Activated naive CD4-positive, alpha-beta T cell treated with anti-CD3 and anti-CD28 coated beads, Interleukin-2, amount 10 ng/mL, durations not matched to agents 7 days and 5 days (primary cell): ENCODE data around the gene TMEM92.
"Not testable (repeated sequence)": the region's sequence is repeated elsewhere in the genome, so short reads cannot be mapped to it uniquely, and the experiment has no call there.

Experiments used
- CTCF ChIA-PET: fragments of 350-600 bp; sonication (Branson Sonifier 250); formaldehyde crosslinking; loops from one replicate; lab custom pipeline; 2021; ENCODE audit warnings: antibody characterized with exemption; lab: Charles Lee
- DNase-seq: peaks from one replicate; pipeline ENCODE4 v3.0.0-alpha.2; 2020
- H3K27ac Mint-ChIP-seq: one replicate; pipeline ENCODE4 v1.8.0; 2021; ENCODE audit warnings: mild to moderate bottlenecking, moderate library complexity, mixed read lengths
- H3K27me3 Mint-ChIP-seq: one replicate; pipeline ENCODE4 v1.8.0; 2021; ENCODE audit warnings: mild to moderate bottlenecking, mixed read lengths
- H3K36me3 Mint-ChIP-seq: one replicate; pipeline ENCODE4 v1.8.0; 2021; ENCODE audit warnings: mixed read lengths
- H3K4me1 Mint-ChIP-seq: one replicate; pipeline ENCODE4 v1.8.0; 2021; ENCODE audit warnings: mixed read lengths
- H3K4me3 Mint-ChIP-seq: one replicate; pipeline ENCODE4 v1.8.0; 2021; ENCODE audit warnings: mild to moderate bottlenecking, moderate library complexity, mixed read lengths
- H3K9me3 Mint-ChIP-seq: one replicate; pipeline ENCODE4 v1.8.0; 2021; ENCODE audit warnings: mixed read lengths

Gene TMEM92

DNA sequence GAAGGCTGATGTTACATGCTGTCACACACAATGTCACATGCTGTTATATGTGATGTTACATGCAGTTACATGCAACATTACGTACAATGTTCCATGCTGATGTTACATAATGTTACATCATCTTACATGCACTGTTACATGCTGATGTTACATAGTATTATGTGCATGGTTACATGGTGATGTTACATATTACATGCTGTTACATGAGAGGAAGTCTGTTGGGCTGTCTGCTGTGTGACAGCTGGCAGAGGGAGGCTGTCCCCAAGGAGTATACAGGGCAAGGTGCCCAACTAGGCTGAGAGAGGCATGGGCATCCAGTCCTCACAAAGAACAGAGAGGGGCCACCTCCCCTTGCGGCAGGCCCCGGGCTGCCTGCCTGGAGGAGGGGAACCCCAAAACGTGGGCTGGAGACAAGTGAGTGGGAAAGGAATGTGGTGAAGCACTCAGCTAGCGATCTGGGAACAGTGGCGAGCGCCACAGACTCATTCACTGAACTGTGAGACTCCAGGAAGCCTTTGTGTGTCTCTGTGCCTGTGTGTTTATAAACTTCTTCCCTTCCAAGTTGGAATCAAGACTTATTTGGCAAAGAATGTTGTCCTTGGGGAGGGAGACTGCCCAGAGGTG is 30.6 kb downstream of the TMEM92 start:
- no peaks in the 10 kb centered on the region for H3K9me3 Mint-ChIP-seq
- H3K27ac Mint-ChIP-seq: no peak overlapping the region
- H3K36me3 Mint-ChIP-seq: no peaks in the 10 kb centered on the region
- H3K4me1 Mint-ChIP-seq: no peaks in the 10 kb centered on the region
- CTCF ChIA-PET: interaction anchor here (1.3 kb wide), 1 partner anchor 104 kb away, joined by 3 read pairs; no protein-coding TSS in a partner anchor
- no peak for DNase-seq
- H3K27me3 Mint-ChIP-seq: peaks cover 46% of the 10 kb centered on the region
- no peak overlapping the region for H3K4me3 Mint-ChIP-seq

DNA sequence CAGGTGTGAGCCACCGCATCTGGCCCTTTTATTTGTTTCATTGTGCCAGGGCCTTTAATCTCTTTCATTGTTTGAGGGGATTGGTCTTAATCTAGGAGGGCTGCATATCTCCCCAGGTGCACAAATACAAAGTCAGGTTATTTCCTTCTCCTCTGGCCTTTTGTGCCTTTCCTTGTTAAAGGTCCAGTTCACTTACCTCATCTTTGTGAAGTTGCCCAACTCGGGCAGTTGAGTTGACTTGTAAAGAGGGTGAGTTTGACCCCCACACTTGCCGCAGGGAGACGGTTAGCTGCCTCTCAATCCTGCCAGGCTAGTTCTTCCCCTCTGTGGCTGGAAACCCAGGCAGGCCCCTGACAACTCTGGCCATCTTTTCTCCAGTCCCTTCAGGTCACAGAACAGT is 33.4 kb downstream of the TMEM92 start:
- H3K27me3 Mint-ChIP-seq: peaks cover 56% of the 10 kb centered on the region
- H3K36me3 Mint-ChIP-seq: no peaks in the 10 kb centered on the region
- CTCF ChIA-PET: interaction anchor here (0.7 to 1.8 kb wide), 4 partner anchors 10 to 138 kb away, joined by 3 to 5 read pairs (median 4); no protein-coding TSS in a partner anchor
- no peak overlapping the region for H3K4me3 Mint-ChIP-seq
- no peaks in the 10 kb centered on the region for H3K4me1 Mint-ChIP-seq
- no peak for DNase-seq
- no peaks in the 10 kb centered on the region for H3K9me3 Mint-ChIP-seq
- no peak overlapping the region for H3K27ac Mint-ChIP-seq

GRCh38 chr17:50308666-50309065 is 34.4 kb downstream of the TMEM92 start:
- CTCF ChIA-PET: interaction anchor here (0.9 to 1.3 kb wide), 2 partner anchors 109 to 214 kb away, joined by 3 to 7 read pairs; no protein-coding TSS in a partner anchor
- H3K27ac Mint-ChIP-seq: no peak overlapping the region
- peaks cover 52% of the 10 kb centered on the region for H3K27me3 Mint-ChIP-seq
- no peak overlapping the region for H3K4me3 Mint-ChIP-seq
- H3K36me3 Mint-ChIP-seq: no peaks in the 10 kb centered on the region
- no peak for DNase-seq
- H3K9me3 Mint-ChIP-seq: no peaks in the 10 kb centered on the region
- H3K4me1 Mint-ChIP-seq: no peaks in the 10 kb centered on the region

GRCh38 chr17:50310455-50311111 is 36.3 kb downstream of the TMEM92 start:
- Mint-ChIP-seq H3K9me3 (no peaks in the 10 kb centered on the region), H3K4me1 (no peaks in the 10 kb centered on the region), H3K36me3 (no peaks in the 10 kb centered on the region), H3K4me3 (no peak overlapping the region), H3K27me3 (peaks cover 45% of the 10 kb centered on the region), H3K27ac (no peak overlapping the region)
- DNase-seq: no peak
- CTCF ChIA-PET: interaction anchor here (0.6 to 1.7 kb wide), 4 partner anchors 13 to 141 kb away, joined by 3 to 6 read pairs (median 4); no protein-coding TSS in a partner anchor

DNA sequence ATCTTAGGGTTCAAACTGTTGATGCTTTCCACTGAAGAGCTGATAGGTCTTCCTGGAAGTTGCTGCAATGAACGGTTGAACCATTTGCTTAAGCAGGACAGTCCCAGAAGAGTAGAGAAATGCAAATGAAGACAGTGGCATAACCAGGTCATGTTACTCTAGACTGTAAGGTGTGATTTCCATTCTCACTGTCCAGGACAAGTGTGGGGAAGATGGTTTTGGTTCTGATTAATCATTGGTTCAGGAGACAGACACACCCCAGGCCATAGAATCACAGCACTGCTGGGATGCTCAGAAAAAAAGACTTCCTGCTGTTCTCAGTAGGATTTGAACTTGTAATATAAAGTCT is 36.8 kb downstream of the TMEM92 start:
- H3K27ac Mint-ChIP-seq: no peak overlapping the region
- H3K4me3 Mint-ChIP-seq: no peak overlapping the region
- CTCF ChIA-PET: interaction anchor here (0.6 to 1.7 kb wide), 3 partner anchors 13 to 142 kb away, joined by 3 to 6 read pairs (median 5); no protein-coding TSS in a partner anchor
- no peaks in the 10 kb centered on the region for H3K4me1 Mint-ChIP-seq
- no peak for DNase-seq
- no peaks in the 10 kb centered on the region for H3K9me3 Mint-ChIP-seq
- H3K36me3 Mint-ChIP-seq: no peaks in the 10 kb centered on the region
- peaks cover 45% of the 10 kb centered on the region for H3K27me3 Mint-ChIP-seq

- H3K27ac Mint-ChIP-seq: no peak overlapping the region
- DNase-seq: no peak
- CTCF ChIA-PET: interaction anchor here (1.2 to 1.7 kb wide), 4 partner anchors 14 to 111 kb away, joined by 3 to 6 read pairs (median 5); no protein-coding TSS in a partner anchor
- H3K4me1 Mint-ChIP-seq: no peaks in the 10 kb centered on the region
- no peak overlapping the region for H3K4me3 Mint-ChIP-seq
- peaks cover 42% of the 10 kb centered on the region for H3K27me3 Mint-ChIP-seq
- no peaks in the 10 kb centered on the region for H3K9me3 Mint-ChIP-seq
- H3K36me3 Mint-ChIP-seq: no peaks in the 10 kb centered on the region
These were observed 37.2 kb downstream of the TMEM92 start for GRCh38 chr17:50311483-50311882.

- Mint-ChIP-seq H3K27ac (no peak overlapping the region), H3K4me1 (no peaks in the 10 kb centered on the region), H3K36me3 (no peaks in the 10 kb centered on the region), H3K9me3 (no peaks in the 10 kb centered on the region), H3K27me3 (peaks cover 40% of the 10 kb centered on the region), H3K4me3 (no peak overlapping the region)
- no peak for DNase-seq
- CTCF ChIA-PET: interaction anchor here (0.7 to 1.5 kb wide), 4 partner anchors 12 to 21 kb away, joined by 3 to 6 read pairs (median 4); no protein-coding TSS in a partner anchor
These were observed 38.0 kb downstream of the TMEM92 start for GRCh38 chr17:50312308-50312707.

DNA sequence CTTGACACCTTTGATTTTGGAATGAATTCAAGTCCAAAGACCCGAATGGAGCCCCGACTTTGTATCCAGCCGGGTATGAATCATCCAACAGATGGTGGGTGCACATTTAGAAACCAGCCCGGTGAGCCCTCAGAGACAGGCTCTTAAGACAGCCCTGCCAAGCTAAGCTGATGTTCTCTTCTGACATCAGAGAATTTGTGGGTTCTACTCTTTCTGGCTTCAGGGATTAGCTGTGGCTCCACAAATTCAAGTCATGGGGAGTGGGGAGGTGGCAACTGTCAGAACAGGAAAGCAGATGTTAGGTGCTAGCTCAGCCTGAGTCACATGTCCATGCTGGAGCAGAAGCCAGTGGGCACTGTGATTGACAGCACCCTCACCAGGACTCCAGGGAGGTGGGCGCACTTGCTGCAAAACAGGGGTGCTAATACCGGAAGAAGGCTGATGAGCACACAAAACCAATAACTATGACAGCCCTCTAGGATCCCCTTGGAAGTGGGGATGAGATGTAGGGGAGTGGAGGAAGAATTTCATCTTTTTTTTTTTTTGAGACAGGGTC is 40.3 kb downstream of the TMEM92 start:
- Mint-ChIP-seq H3K27me3 (peaks cover 40% of the 10 kb centered on the region), H3K36me3 (no peaks in the 10 kb centered on the region), H3K4me3 (no peak overlapping the region), H3K4me1 (no peaks in the 10 kb centered on the region), H3K27ac (no peak overlapping the region), H3K9me3 (no peaks in the 10 kb centered on the region)
- CTCF ChIA-PET: no interaction called here
- DNase-seq: no peak

- H3K4me1 Mint-ChIP-seq: no peaks in the 10 kb centered on the region
- CTCF ChIA-PET: interaction anchor here (0.7 to 1.4 kb wide), 2 partner anchors 15 to 16 kb away, joined by 3 to 4 read pairs; no protein-coding TSS in a partner anchor
- no peaks in the 10 kb centered on the region for H3K36me3 Mint-ChIP-seq
- H3K9me3 Mint-ChIP-seq: no peaks in the 10 kb centered on the region
- DNase-seq: no peak
- H3K27ac Mint-ChIP-seq: no peak overlapping the region
- H3K27me3 Mint-ChIP-seq: peaks cover 36% of the 10 kb centered on the region
- no peak overlapping the region for H3K4me3 Mint-ChIP-seq
These were observed 41.8 kb downstream of the TMEM92 start for GRCh38 chr17:50316016-50316587.

GRCh38 chr17:50316660-50317059 is 42.4 kb downstream of the TMEM92 start:
- H3K27me3 Mint-ChIP-seq: peaks cover 30% of the 10 kb centered on the region
- DNase-seq, H3K4me3 Mint-ChIP-seq, H3K4me1 Mint-ChIP-seq, H3K27ac Mint-ChIP-seq, H3K36me3 Mint-ChIP-seq, H3K9me3 Mint-ChIP-seq: not testable (repeated sequence)
- CTCF ChIA-PET: interaction anchor here (0.7 to 1.4 kb wide), 2 partner anchors 15 to 17 kb away, joined by 3 to 4 read pairs; no protein-coding TSS in a partner anchor

DNA sequence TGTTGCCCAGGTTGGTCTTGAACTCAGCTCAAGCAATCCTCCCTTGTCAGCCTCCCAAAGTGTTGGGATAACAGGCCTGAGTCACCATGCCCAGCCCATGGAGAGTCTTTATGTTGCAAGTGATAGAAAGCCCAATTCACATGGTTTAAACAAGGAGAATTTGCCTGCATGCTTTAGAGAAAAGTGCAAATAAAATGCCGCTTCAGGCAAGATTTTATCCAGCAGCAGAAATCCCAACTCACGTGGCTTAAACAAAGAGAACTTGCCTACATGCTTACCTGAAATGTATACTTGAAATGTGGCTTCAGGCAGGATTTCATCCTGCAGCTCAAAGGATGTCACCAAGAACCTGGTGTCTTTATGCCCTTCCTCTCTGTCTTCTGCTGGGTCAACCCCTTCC is 42.9 kb downstream of the TMEM92 start:
- H3K9me3 Mint-ChIP-seq: no peaks in the 10 kb centered on the region
- H3K4me1 Mint-ChIP-seq: no peaks in the 10 kb centered on the region
- H3K27me3 Mint-ChIP-seq: peaks cover 28% of the 10 kb centered on the region
- H3K27ac Mint-ChIP-seq: no peak overlapping the region
- H3K36me3 Mint-ChIP-seq: no peaks in the 10 kb centered on the region
- no peak for DNase-seq
- CTCF ChIA-PET: interaction anchor here (0.7 to 1.6 kb wide), 4 partner anchors 17 to 112 kb away, joined by 3 to 4 read pairs (median 3); partner anchors contain the start of gene LRRC59
- H3K4me3 Mint-ChIP-seq: no peak overlapping the region

DNA sequence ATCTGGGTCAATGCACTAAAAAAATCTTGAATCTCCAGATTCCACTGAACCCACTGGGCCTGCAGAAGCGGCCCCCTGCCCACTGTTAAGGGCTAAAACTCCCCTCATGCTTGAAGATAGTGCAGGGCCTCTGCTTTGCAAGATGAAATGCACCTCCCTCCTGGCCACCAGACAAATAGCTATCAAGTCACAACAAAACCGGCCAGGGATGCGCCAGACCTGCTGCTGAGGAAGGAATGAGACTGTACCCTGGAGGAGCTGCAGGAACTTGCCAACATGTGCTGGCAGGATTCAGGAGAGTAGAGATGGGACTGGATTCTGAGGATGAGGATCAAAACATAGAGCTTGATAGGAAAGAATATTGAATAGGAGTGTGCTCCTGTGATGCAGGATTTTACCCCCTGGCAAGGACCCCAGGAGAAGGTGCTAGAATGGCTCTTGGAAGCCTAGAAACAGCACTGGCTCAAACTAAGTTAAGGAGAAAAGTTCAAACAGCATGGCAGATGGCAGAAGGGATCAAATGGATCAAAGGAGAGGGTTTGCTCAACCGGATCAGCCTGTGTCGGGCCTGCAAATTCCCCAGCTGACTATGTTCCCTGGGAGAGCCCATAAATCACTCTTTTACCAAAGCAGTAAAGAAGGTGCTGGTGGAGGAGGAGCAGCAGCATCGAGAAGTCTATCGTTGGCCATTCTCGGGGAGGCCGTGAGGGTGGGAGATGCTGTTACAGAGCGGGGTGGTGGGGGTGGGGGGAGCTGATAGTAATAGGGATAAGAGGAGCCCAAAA is 44.4 kb downstream of the TMEM92 start:
- Mint-ChIP-seq H3K27me3 (peaks cover 21% of the 10 kb centered on the region), H3K36me3 (no peaks in the 10 kb centered on the region), H3K4me1 (no peaks in the 10 kb centered on the region), H3K4me3 (no peak overlapping the region), H3K9me3 (no peaks in the 10 kb centered on the region), H3K27ac (no peak overlapping the region)
- no peak for DNase-seq
- CTCF ChIA-PET: interaction anchor here (0.7 to 2.1 kb wide), 6 partner anchors 14 to 120 kb away, joined by 3 to 6 read pairs (median 3); no protein-coding TSS in a partner anchor

- Mint-ChIP-seq H3K9me3 (no peaks in the 10 kb centered on the region), H3K27ac (no peak overlapping the region), H3K36me3 (no peaks in the 10 kb centered on the region), H3K4me3 (no peak overlapping the region), H3K27me3 (peaks cover 16% of the 10 kb centered on the region), H3K4me1 (no peaks in the 10 kb centered on the region)
- CTCF ChIA-PET: interaction anchor here (0.7 to 2.1 kb wide), 3 partner anchors 21 to 121 kb away, joined by 3 to 6 read pairs (median 3); no protein-coding TSS in a partner anchor
- DNase-seq: no peak
These were observed 45.2 kb downstream of the TMEM92 start for GRCh38 chr17:50319306-50320004.
